ENCODE results near the gene TMEM184B.

DNA sequence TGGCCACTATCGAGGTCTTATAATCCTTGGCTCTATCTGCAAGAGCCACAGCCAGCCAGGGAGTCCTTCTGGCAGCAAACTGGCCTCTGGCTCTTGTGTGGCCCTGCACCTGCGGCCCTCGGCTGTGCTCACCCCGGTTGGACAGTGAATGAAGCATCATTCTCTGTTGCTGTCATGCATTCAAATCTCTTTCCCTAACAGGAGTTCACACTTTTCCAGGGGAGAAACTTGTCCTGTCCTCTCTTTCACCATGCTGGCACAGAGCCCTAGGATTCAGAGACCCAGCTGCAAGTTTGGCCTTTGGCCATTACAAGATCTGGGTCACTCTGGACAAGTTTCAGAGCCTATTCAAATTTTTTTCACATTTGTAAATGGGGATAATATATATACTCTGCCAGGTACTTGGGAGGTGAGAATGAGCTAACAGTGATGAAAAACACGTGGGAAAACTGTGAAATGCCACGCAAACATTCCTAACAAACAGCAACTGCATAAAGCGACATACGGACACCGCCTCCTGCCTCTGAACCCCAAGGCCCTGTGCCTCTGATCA lies 34.2 kb downstream of the TMEM184B start:
- TF ChIP-seq, protein P1, sequence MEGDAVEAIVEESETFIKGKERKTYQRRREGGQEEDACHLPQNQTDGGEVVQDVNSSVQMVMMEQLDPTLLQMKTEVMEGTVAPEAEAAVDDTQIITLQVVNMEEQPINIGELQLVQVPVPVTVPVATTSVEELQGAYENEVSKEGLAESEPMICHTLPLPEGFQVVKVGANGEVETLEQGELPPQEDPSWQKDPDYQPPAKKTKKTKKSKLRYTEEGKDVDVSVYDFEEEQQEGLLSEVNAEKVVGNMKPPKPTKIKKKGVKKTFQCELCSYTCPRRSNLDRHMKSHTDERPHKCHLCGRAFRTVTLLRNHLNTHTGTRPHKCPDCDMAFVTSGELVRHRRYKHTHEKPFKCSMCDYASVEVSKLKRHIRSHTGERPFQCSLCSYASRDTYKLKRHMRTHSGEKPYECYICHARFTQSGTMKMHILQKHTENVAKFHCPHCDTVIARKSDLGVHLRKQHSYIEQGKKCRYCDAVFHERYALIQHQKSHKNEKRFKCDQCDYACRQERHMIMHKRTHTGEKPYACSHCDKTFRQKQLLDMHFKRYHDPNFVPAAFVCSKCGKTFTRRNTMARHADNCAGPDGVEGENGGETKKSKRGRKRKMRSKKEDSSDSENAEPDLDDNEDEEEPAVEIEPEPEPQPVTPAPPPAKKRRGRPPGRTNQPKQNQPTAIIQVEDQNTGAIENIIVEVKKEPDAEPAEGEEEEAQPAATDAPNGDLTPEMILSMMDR (IDR thresholded peaks at IDR 0.05): no peak
- TF ChIP-seq POLR2AphosphoS5 (IDR thresholded peaks at IDR 0.05): no peak
- no peak for TF ChIP-seq POLR2A (IDR thresholded peaks at IDR 0.05)
- no peak for TF ChIP-seq EP300 (IDR thresholded peaks at IDR 0.05; ENCODE audit: low read depth)
